ENCODE measurements around the gene FYB1. TPM values are rescaled to one million over a fixed set of nuclear protein-coding genes. Genes with fewer than 3 reads are reported as not detected.

FYB1 gene
- total RNA-seq, 2 experiments from 2014 or later: 0.16 TPM; not detected in 1

DNA sequence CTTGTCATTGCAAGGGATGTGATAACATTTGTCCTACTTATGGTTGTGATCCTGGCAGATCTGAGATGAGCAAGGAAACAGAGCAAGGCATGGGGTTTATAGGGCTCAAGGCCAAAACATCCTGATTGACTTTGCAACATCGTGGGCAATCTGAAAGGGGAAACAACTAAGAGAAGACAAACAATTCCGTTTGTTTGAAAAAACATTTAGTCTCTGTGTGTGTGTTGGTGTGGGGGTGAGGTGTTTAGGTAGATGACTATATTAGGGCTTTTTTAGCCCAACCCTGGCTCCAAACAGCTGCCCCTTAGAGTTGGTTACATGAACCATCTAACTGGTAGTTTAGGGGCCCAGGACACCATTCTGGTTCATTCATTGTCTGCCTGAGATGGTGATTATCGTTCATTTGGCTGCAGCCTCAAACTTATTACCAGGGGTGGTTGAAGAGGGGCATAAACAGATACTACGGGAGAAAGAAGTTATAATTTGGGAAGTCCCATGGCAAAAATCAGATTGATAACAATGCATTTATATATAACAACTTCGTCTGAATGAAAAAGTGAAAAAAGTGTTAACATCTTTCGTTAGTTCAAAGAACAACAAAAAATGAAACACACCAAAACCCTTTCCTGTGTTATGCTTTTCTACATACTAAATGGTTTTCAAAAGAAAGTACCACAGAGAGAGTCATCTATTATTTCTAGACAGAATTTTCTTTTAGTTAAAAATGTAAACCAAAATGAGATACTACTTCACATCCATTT lies 5.7 kb downstream of the FYB1 start:
- no peaks in the 10 kb centered on the region for H3K36me3 ChIP-seq (ENCODE audit: insufficient read depth, low read length)
- no peak overlapping the region for H3K4me3 ChIP-seq (ENCODE audit: low read depth, low read length, poor library complexity, severe bottlenecking)
- no peaks in the 10 kb centered on the region for H3K79me2 ChIP-seq (ENCODE audit: insufficient read depth, low read depth, low read length)
- H3K9me2 ChIP-seq (ENCODE audit: insufficient read depth, low read length): no peaks in the 10 kb centered on the region
- CTCF ChIA-PET (ENCODE audit: unreplicated experiment): no interaction called here
- H3K4me1 ChIP-seq (ENCODE audit: insufficient read depth, low read length, poor library complexity, severe bottlenecking): no peaks in the 10 kb centered on the region
- TF ChIP-seq, protein P1, sequence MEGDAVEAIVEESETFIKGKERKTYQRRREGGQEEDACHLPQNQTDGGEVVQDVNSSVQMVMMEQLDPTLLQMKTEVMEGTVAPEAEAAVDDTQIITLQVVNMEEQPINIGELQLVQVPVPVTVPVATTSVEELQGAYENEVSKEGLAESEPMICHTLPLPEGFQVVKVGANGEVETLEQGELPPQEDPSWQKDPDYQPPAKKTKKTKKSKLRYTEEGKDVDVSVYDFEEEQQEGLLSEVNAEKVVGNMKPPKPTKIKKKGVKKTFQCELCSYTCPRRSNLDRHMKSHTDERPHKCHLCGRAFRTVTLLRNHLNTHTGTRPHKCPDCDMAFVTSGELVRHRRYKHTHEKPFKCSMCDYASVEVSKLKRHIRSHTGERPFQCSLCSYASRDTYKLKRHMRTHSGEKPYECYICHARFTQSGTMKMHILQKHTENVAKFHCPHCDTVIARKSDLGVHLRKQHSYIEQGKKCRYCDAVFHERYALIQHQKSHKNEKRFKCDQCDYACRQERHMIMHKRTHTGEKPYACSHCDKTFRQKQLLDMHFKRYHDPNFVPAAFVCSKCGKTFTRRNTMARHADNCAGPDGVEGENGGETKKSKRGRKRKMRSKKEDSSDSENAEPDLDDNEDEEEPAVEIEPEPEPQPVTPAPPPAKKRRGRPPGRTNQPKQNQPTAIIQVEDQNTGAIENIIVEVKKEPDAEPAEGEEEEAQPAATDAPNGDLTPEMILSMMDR (conservative IDR thresholded peaks at IDR 0.05; ENCODE audit: low read length): no peak
- no peak for TF ChIP-seq EZH2phosphoT487 (IDR thresholded peaks at IDR 0.05; ENCODE audit: borderline replicate concordance, low read depth, low read length)
- DNase-seq (ENCODE audit: low spot score): no peak
- no peak overlapping the region for H2AFZ ChIP-seq (ENCODE audit: low read length)
- H3K4me2 ChIP-seq (ENCODE audit: low read length): no peak overlapping the region
- H3K27ac ChIP-seq (ENCODE audit: low read depth, low read length, poor library complexity, severe bottlenecking): no peak overlapping the region
- POLR2A ChIA-PET: no interaction called here
- no peaks in the 10 kb centered on the region for H4K20me1 ChIP-seq (ENCODE audit: insufficient read depth, low read length)
- no peaks in the 10 kb centered on the region for H3K9me3 ChIP-seq (ENCODE audit: low read length)
- no TSS peak for BruUV-seq (replicated peaks)
- intact Hi-C loops (cut with micrococcal nuclease; ENCODE audit: unreplicated experiment): loop anchor here (10.0 kb wide), 2 partner anchors 71 to 161 kb away; no protein-coding TSS in a partner anchor

DNA sequence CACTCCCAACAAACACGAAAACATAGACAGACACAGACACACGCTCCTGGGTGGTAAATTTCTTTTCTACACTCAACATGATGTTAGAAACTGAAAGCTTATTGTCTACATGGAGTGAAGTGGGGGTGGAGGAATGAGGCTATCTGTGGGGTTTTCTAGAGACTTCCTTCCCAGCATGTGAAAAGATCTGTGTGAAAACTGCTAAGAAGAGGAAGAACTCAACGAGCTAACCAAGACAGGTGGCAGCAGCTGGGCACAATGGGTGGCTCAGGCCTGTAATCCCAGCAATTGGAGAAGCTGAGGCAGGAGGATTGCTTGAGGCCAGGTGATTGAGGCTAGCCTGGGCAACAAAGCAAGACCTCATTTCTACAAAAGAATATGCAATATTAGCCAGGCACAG lies 7.6 kb downstream of the FYB1 start:
- no peak overlapping the region for H2AFZ ChIP-seq (ENCODE audit: low read length)
- no peak overlapping the region for H3K4me2 ChIP-seq (ENCODE audit: low read length)
- no peak for TF ChIP-seq EZH2phosphoT487 (IDR thresholded peaks at IDR 0.05; ENCODE audit: borderline replicate concordance, low read depth, low read length)
- TF ChIP-seq, protein P1 (conservative IDR thresholded peaks at IDR 0.05; ENCODE audit: low read length): no peak
- no TSS peak for BruUV-seq (replicated peaks)
- H3K4me1 ChIP-seq (ENCODE audit: insufficient read depth, low read length, poor library complexity, severe bottlenecking): no peaks in the 10 kb centered on the region
- no peak overlapping the region for H3K27ac ChIP-seq (ENCODE audit: low read depth, low read length, poor library complexity, severe bottlenecking)
- H3K9me3 ChIP-seq (ENCODE audit: low read length): no peaks in the 10 kb centered on the region
- no peak overlapping the region for H3K4me3 ChIP-seq (ENCODE audit: low read depth, low read length, poor library complexity, severe bottlenecking)
- no peaks in the 10 kb centered on the region for H3K9me2 ChIP-seq (ENCODE audit: insufficient read depth, low read length)
- H4K20me1 ChIP-seq (ENCODE audit: insufficient read depth, low read length): no peaks in the 10 kb centered on the region
- DNase-seq (ENCODE audit: low spot score): no peak
- no peaks in the 10 kb centered on the region for H3K36me3 ChIP-seq (ENCODE audit: insufficient read depth, low read length)
- H3K79me2 ChIP-seq (ENCODE audit: insufficient read depth, low read depth, low read length): no peaks in the 10 kb centered on the region
- POLR2A ChIA-PET: no interaction called here
- CTCF ChIA-PET (ENCODE audit: unreplicated experiment): no interaction called here
- intact Hi-C loops (cut with micrococcal nuclease; ENCODE audit: unreplicated experiment): loop anchor here (10.0 kb wide), 2 partner anchors 73 to 163 kb away; no protein-coding TSS in a partner anchor

DNA sequence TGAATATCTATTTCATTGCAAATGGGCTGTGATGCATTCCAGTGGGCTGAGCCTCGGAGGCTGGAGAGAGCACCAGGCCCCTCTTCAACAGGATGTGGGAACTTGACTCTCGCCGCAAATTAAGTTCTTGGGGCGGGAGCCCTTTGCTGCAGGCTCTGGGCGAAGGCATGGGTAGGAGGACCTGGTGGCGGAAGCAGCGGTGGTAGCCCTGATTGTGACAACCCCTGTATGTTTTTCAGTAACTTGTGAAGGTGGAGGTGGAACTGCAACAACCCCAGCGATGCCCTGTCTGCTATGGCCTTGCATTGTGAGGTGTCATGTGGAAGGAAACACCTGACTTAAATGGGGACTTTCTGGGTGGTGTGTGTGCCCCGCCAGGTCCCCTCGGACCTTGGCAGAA lies 9.4 kb downstream of the FYB1 start:
- H3K9me3 ChIP-seq (ENCODE audit: low read length): no peaks in the 10 kb centered on the region
- H3K9me2 ChIP-seq (ENCODE audit: insufficient read depth, low read length): no peaks in the 10 kb centered on the region
- DNase-seq (ENCODE audit: low spot score): no peak
- H4K20me1 ChIP-seq (ENCODE audit: insufficient read depth, low read length): no peaks in the 10 kb centered on the region
- intact Hi-C loops (cut with micrococcal nuclease; ENCODE audit: unreplicated experiment): loop anchor here (10.0 kb wide), 2 partner anchors 75 to 165 kb away; no protein-coding TSS in a partner anchor
- no peaks in the 10 kb centered on the region for H3K36me3 ChIP-seq (ENCODE audit: insufficient read depth, low read length)
- no peak overlapping the region for H3K4me3 ChIP-seq (ENCODE audit: low read depth, low read length, poor library complexity, severe bottlenecking)
- H3K4me2 ChIP-seq (ENCODE audit: low read length): no peak overlapping the region
- ChIA-PET CTCF (ENCODE audit: unreplicated experiment) (no interaction called here), POLR2A (no interaction called here)
- no peak overlapping the region for H2AFZ ChIP-seq (ENCODE audit: low read length)
- BruUV-seq (replicated peaks): no TSS peak
- H3K79me2 ChIP-seq (ENCODE audit: insufficient read depth, low read depth, low read length): no peaks in the 10 kb centered on the region
- H3K4me1 ChIP-seq (ENCODE audit: insufficient read depth, low read length, poor library complexity, severe bottlenecking): no peaks in the 10 kb centered on the region
- no peak for TF ChIP-seq EZH2phosphoT487 (IDR thresholded peaks at IDR 0.05; ENCODE audit: borderline replicate concordance, low read depth, low read length)
- TF ChIP-seq, protein P1 (conservative IDR thresholded peaks at IDR 0.05; ENCODE audit: low read length): no peak
- no peak overlapping the region for H3K27ac ChIP-seq (ENCODE audit: low read depth, low read length, poor library complexity, severe bottlenecking)
